K562 (cell line): ENCODE data around the gene C13orf42. TPM values are rescaled to one million over a fixed set of nuclear protein-coding genes. Genes with fewer than 3 reads are reported as not detected.

Experiments used
- ATAC-seq: fragments of 200-7000 bp; cut with Tn5 transposase; 3 replicates; pipeline ENCODE4 v1.9.1; 2020; ENCODE audit warnings: moderate library complexity
- BruUV-seq: library from RNA; stranded (reverse); fragments of 400-500 nt; replicated peaks from 2 replicates; lab custom pipeline; 2021; lab: Mats Ljungman, UMichigan
- CTCF ChIA-PET: fragments of 300-600 bp; formaldehyde crosslinking; extraction: SDS; loops from one replicate; lab custom pipeline; 2021; ENCODE audit warnings: low intra/inter-chr PET ratio; lab: Yijun Ruan, JAX
- POLR2A ChIA-PET: fragments of 300-600, 350-650 bp; sonication (Branson Sonifier 250); formaldehyde crosslinking; extraction: SDS; loops from one replicate; lab custom pipeline; 2021; ENCODE audit warnings: antibody characterized with exemption, inconsistent platforms; lab: Yijun Ruan, JAX
- DNase-seq, 4 experiments: peaks; one replicate each; pipeline versions ENCODE4 v3.0.0 to v3.0.0-alpha.2; 2011 to 2018; ENCODE audit warnings: low spot score in 3 of 4, mixed read lengths in 3 of 4; ENCODE audit errors: extremely low read depth in 1 of 4
- FAIRE-seq: peaks from 2 replicates; lab custom pipeline; 2011; peaks lifted over from hg19 to GRCh38; lab: Jason Lieb, UNC
- H2AFZ ChIP-seq: 2 replicates; pipeline ENCODE4 v1.6.0; 2011; ENCODE audit warnings: low read depth, low read length, control low read depth, inconsistent platforms
- H3K27ac ChIP-seq: fragments of 200-600 bp; 3 replicates; pipeline ENCODE4 v1.8.0; 2011; ENCODE audit warnings: low read depth, mild to moderate bottlenecking, control low read depth, inconsistent platforms, low read length, moderate library complexity, mixed read lengths; ENCODE audit errors: extremely low read depth
- H3K27me3 ChIP-seq, 2 experiments: fragments of 300-600 bp in 1 of 2; 2 replicates in 1 of 2; 3 replicates in 1 of 2; pipeline versions ENCODE4 v1.6.0 to v1.8.0; 2011; ENCODE audit warnings: inconsistent platforms in 2 of 2, low read length in 2 of 2, mild to moderate bottlenecking in 1 of 2, mixed read lengths in 1 of 2, moderate library complexity in 1 of 2; ENCODE audit not compliant: control insufficient read depth in 2 of 2, insufficient read depth in 2 of 2
- H3K36me3 ChIP-seq: fragments of 300-600 bp; 3 replicates; pipeline ENCODE4 v1.8.0; 2011; ENCODE audit warnings: mild to moderate bottlenecking, low read length, inconsistent platforms; ENCODE audit not compliant: control insufficient read depth, insufficient read depth
- H3K4me1 ChIP-seq, 2 experiments: fragments of 200-600 bp in 1 of 2; replicated peaks in 1 of 2; 2 replicates in 1 of 2; 3 replicates in 1 of 2; pipeline versions ENCODE4 v1.5.1 to v1.8.0; 2011; ENCODE audit warnings: inconsistent platforms in 2 of 2, low read length in 2 of 2, mild to moderate bottlenecking in 1 of 2, mixed read lengths in 1 of 2, moderate library complexity in 1 of 2; ENCODE audit not compliant: control insufficient read depth in 2 of 2, insufficient read depth in 2 of 2
- H3K4me2 ChIP-seq: 2 replicates; pipeline ENCODE4 v1.6.1; 2011; ENCODE audit warnings: low read length, control low read depth, inconsistent platforms, mixed read lengths; ENCODE audit not compliant: insufficient read depth
- H3K4me3 ChIP-seq: fragments of 200-600 bp; sonication (generic), shearing (Covaris generic); 2 replicates; pipeline ENCODE4 v1.5.1; 2016; ENCODE audit warnings: control low read depth, inconsistent platforms
- H3K79me2 ChIP-seq: fragments of 200-600 bp; 3 replicates; pipeline ENCODE4 v1.8.0; 2011; ENCODE audit warnings: low read length, inconsistent platforms; ENCODE audit not compliant: control insufficient read depth, insufficient read depth
- H3K9ac ChIP-seq, 2 experiments: 2 replicates each; pipeline versions ENCODE4 v1.6.0 to v1.6.1; 2011; ENCODE audit warnings: low read depth in 2 of 2, low read length in 2 of 2, control low read depth in 1 of 2, inconsistent platforms in 1 of 2, mild to moderate bottlenecking in 1 of 2, mixed read lengths in 1 of 2; ENCODE audit not compliant: insufficient read depth in 1 of 2
- H3K9me1 ChIP-seq: one replicate; pipeline ENCODE4 v1.6.0; 2011; ENCODE audit warnings: inconsistent platforms, mild to moderate bottlenecking, low read length, moderate library complexity; ENCODE audit not compliant: control insufficient read depth, insufficient read depth
- H3K9me3 ChIP-seq: replicated peaks from 2 replicates; pipeline ENCODE4 v1.5.1; 2011; ENCODE audit warnings: low read depth, low read length, inconsistent platforms; ENCODE audit not compliant: control insufficient read depth, insufficient read depth
- H4K20me1 ChIP-seq: replicated peaks from 2 replicates; pipeline ENCODE4 v1.6.1; 2011; ENCODE audit warnings: low read length, inconsistent platforms, mixed read lengths; ENCODE audit not compliant: control insufficient read depth, insufficient read depth
- E2F5 ChIP-seq: sonication (generic); formaldehyde crosslinking; IDR thresholded peaks from 2 replicates; pipeline ENCODE4 v1.8.0; 2022; ENCODE audit warnings: mild to moderate bottlenecking, missing genetic modification reagents
- KHSRP ChIP-seq: fragments of 450-650 bp; IDR thresholded peaks from 2 replicates; pipeline ENCODE4 v1.6.1; 2017
- PATZ1 ChIP-seq: fragments of 250-450 bp; sonication (Bioruptor Pico); IDR thresholded peaks from 2 replicates; pipeline ENCODE4 v1.5.0; 2020; ENCODE audit warnings: mild to moderate bottlenecking, borderline replicate concordance
- SAP30 ChIP-seq: fragments of 200-600 bp; sonication (generic); IDR thresholded peaks from 2 replicates; pipeline ENCODE4 v1.6.1; 2012; ENCODE audit warnings: borderline replicate concordance, low read depth, mild to moderate bottlenecking, moderate library complexity, low read length, control low read depth, inconsistent platforms; ENCODE audit not compliant: insufficient read depth, poor library complexity, severe bottlenecking
- ZBTB49 ChIP-seq: sonication (generic); formaldehyde crosslinking; IDR thresholded peaks from 2 replicates; pipeline ENCODE4 v1.8.0; 2022; ENCODE audit warnings: missing genetic modification reagents, mild to moderate bottlenecking, borderline replicate concordance
- ZNF282 ChIP-seq: sonication (generic); formaldehyde crosslinking; IDR thresholded peaks from 2 replicates; pipeline ENCODE4 v1.8.1; 2023; ENCODE audit warnings: missing genetic modification reagents
- ZNF407 ChIP-seq: fragments of 450-650 bp; IDR thresholded peaks from 2 replicates; pipeline ENCODE4 v1.6.1; 2016; ENCODE audit warnings: low read depth
- WGBS: fragments of 100-300 bp; shearing (Covaris generic); methylation state at CpG from one replicate; pipeline ENCODE4 v1.1.6; 2016; ENCODE audit warnings: low coverage, mixed read lengths; ENCODE audit not compliant: insufficient coverage; ENCODE audit errors: missing lambda C conversion rate; 5-methylcytosine and 5-hydroxymethylcytosine counted together
- in situ Hi-C: fragments of 300-500 bp; cut with MboI; formaldehyde crosslinking; loops from 4 replicates; pipeline ENCODE4 v1.15.0; 2018; ENCODE audit warnings: inconsistent platforms, mixed read lengths
- intact Hi-C: fragments of 100-400 bp; cut with micrococcal nuclease; formaldehyde crosslinking; loops from 2 replicates; pipeline ENCODE4 v1.14.2; 2022
- polyA plus RNA-seq, 8 experiments: library from polyadenylated mRNA; depleted of rRNA in 4 of 8; stranded (reverse) in 5 of 8; unstranded in 3 of 8; fragments of >200 nt; fragmentation: Nextera tagmentation in 2 of 8; fragmentation: Illumina TruSeq in 1 of 8; extraction: Ambion mirVana in 2 of 8; extraction: Trizol in 1 of 8; gene quantifications; 2 replicates each; pipeline versions ENCODE4 v1.2.1 to v1.2.3, GENCODE V29; 2011 to 2014; ENCODE audit warnings: inconsistent platforms in 1 of 8, missing spikeins in 1 of 8
- total RNA-seq, 7 experiments: library from RNA; depleted of rRNA in 6 of 7; stranded (reverse); fragments of >200 nt in 6 of 7; fragmentation: Illumina TruSeq in 2 of 7; extraction: Trizol in 2 of 7; gene quantifications; 2 replicates each; pipeline versions ENCODE4 v1.2.1 to v1.2.3, GENCODE V29; 2011 to 2021; ENCODE audit warnings: low replicate concordance in 1 of 7

Gene C13orf42
- total and polyA plus RNA-seq, 9 of the 15 experiments (the other 6 are each of a cell fraction or from before 2014, with no cell fraction given): 0.18 TPM; not detected in 8

GRCh38 chr13:51068501-51068900 is 42.6 kb downstream of the C13orf42 start:
- Histone ChIP-seq H3K4me1 (no peaks in the 10 kb centered on the region), H2AFZ (no peak overlapping the region), H3K4me2 (no peak overlapping the region), H3K27me3 (peaks cover 0 to 30% of the 10 kb centered on the region in 2 experiments; a peak in 4 of 5 replicates), H3K27ac (no peak overlapping the region), H3K4me3 (no peak overlapping the region), H3K9me3 (no peaks in the 10 kb centered on the region), H4K20me1 (no peaks in the 10 kb centered on the region), H3K36me3 (no peaks in the 10 kb centered on the region), H3K9me1 (no peaks in the 10 kb centered on the region), H3K9ac (no peak overlapping the region), H3K79me2 (no peaks in the 10 kb centered on the region)
- in situ Hi-C loops: loop anchor here (10.0 to 25.0 kb wide), 2 partner anchors 1094 to 1406 kb away; no protein-coding TSS in a partner anchor
- BruUV-seq: no TSS peak
- DNase-seq (no peak), ATAC-seq (no peak), FAIRE-seq (no peak)
- intact Hi-C loops: loop anchor here (10.0 kb wide), 2 partner anchors 154 to 264 kb away; no protein-coding TSS in a partner anchor
- ChIA-PET CTCF (no interaction called here), POLR2A (interaction anchor here (0.5 to 0.6 kb wide), 2 partner anchors 43 to 106 kb away, joined by 3 read pairs; no protein-coding TSS in a partner anchor)
- WGBS: 7% methylated on average over 2 of the region's 5 CpGs
- no peak for TF ChIP-seq ZNF282
- no peak for TF ChIP-seq ZBTB49 (CRISPR knock-in tag)
- TF ChIP-seq E2F5 (CRISPR knock-in tag): no peak
- no peak for TF ChIP-seq KHSRP
- no peak for TF ChIP-seq SAP30
- TF ChIP-seq PATZ1 (CRISPR knock-in tag): no peak
- no peak for TF ChIP-seq ZNF407
